NCI-H345 treated with DMSO at 0.1 percent for 48 hours (cell line): Measurements from ENCODE around the gene MOCS2.

Experiments used
- DNase-seq: peaks from one replicate; lab custom pipeline; 2025; ENCODE audit not compliant: unreplicated experiment; lab: John Stamatoyannopoulos, UW

MOCS2 gene

DNA sequence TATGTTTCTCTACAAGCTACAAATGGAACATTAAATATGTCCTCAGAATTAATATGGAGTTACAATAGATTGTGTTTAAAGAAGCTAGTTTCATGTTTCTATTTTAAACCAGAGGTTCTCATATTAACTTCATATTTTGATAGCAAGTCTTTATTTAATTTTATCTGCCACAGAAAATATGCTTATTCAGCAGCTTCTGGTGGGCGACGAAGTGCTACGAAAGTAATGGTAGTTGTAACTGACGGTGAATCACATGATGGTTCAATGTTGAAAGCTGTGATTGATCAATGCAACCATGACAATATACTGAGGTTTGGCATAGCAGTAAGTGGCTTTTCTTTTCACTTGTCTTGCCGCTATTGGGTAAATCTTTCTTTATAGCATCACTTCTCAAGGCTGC lies 54.2 kb downstream of the MOCS2 start:
- DNase-seq: no peak

GRCh38 chr5:53053364-53053763 lies 56.2 kb downstream of the MOCS2 start:
- no peak for DNase-seq

- DNase-seq: no peak
These were observed 57.1 kb downstream of the MOCS2 start for GRCh38 chr5:53052499-53052898.

- DNase-seq: no peak
These were observed 61.3 kb downstream of the MOCS2 start for GRCh38 chr5:53048248-53048647.
